ENCODE measurements around the gene CDK5RAP3.
"Not testable (repeated sequence)": the region's sequence is repeated elsewhere in the genome, so short reads cannot be mapped to it uniquely, and the experiment has no call there.

The CDK5RAP3 gene

DNA sequence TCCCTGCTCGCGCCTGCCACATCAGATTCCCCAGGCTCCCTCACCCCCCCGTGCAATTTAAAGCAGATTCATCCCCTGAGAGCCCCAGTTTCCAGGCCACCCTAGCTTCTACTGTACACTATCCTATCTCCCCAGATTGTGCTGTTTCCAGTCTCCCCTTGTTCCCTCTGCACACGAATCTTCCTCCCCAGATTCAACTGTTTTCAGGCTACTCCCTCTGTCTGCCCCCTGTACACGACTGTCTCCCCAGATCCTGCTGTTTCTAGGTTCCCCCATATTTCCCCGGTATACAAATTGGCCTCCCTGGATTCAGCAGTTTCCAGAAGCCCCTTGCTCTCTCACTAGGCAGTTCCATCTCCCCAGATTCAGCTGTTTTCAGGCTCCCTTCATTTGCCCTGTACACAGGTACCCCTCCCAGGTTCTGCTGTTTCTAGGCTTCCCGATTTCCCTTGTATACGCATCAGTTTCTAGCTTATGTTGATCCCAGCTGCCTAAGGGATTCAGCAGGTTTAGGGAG, 43.7 kb downstream of the CDK5RAP3 start:
- H3K36me3 ChIP-seq (ENCODE audit: control insufficient read depth, insufficient read depth, low read length), result no peaks in the 10 kb centered on the region
- no peaks in the 10 kb centered on the region for H3K9me3 ChIP-seq (ENCODE audit: control insufficient read depth, insufficient read depth, low read depth, low read length)
- H3K27me3 ChIP-seq (ENCODE audit: control insufficient read depth, insufficient read depth, low read length), result peaks cover 18% of the 10 kb centered on the region
- H3K27ac ChIP-seq (ENCODE audit: low read depth, low read length), result no peak overlapping the region
- no peak overlapping the region for H3K9ac ChIP-seq (ENCODE audit: low read length)
- H3K4me1 ChIP-seq (ENCODE audit: control insufficient read depth, insufficient read depth, low read length), result peaks cover 27% of the 10 kb centered on the region
- no peak overlapping the region for H3K4me3 ChIP-seq (ENCODE audit: low read depth, low read length)

DNA sequence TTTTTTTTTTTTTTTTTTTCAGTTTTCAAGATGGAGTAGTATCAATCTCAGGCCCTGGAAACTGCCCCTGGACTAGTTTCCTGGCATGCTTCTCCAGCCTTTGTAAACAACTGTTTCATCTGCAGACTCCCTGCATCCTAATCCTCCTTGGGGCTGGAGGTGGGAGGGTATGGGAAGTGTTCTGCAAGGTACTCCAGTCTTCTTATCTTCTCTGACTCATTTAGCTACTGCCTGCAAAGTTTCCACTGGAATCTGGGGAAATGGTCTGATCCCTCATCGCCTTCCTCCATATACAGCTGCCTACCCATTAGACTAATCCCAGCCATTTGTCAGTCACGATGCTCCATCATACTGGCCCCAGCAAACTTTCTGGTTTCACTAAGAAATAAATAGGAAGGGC, 45.2 kb downstream of the CDK5RAP3 start:
- Histone ChIP-seq H3K9ac (ENCODE audit: low read length) (no peak overlapping the region), H3K9me3 (ENCODE audit: control insufficient read depth, insufficient read depth, low read depth, low read length) (no peaks in the 10 kb centered on the region), H3K27me3 (ENCODE audit: control insufficient read depth, insufficient read depth, low read length) (peaks cover 18% of the 10 kb centered on the region), H3K4me1 (ENCODE audit: control insufficient read depth, insufficient read depth, low read length) (peaks cover 26% of the 10 kb centered on the region), H3K36me3 (ENCODE audit: control insufficient read depth, insufficient read depth, low read length) (no peaks in the 10 kb centered on the region), H3K4me3 (ENCODE audit: low read depth, low read length) (no peak overlapping the region), H3K27ac (ENCODE audit: low read depth, low read length) (no peak overlapping the region)

DNA sequence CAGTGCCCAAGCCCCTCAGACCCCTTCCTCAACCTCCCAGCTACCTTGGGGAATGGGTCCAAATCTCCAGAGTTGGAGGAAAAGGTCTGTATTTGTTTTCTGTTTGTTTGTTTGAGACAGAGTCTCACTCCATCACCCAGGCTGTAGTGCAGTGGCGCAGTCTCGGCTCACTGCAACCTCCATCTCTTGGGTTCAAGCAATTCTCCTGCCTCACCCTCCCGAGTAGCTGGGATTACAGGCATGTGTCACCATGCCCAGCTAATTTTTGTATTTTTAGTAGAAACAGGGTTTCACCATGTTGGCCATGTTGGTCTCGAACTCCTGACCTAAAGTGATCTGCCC, 46.9 kb downstream of the CDK5RAP3 start:
- not testable (repeated sequence) for H3K9me3 ChIP-seq (ENCODE audit: control insufficient read depth, insufficient read depth, low read depth, low read length); H3K27ac ChIP-seq (ENCODE audit: low read depth, low read length); H3K9ac ChIP-seq (ENCODE audit: low read length); H3K4me3 ChIP-seq (ENCODE audit: low read depth, low read length); H3K36me3 ChIP-seq (ENCODE audit: control insufficient read depth, insufficient read depth, low read length)
- Histone ChIP-seq H3K27me3 (ENCODE audit: control insufficient read depth, insufficient read depth, low read length) (peaks cover 14% of the 10 kb centered on the region), H3K4me1 (ENCODE audit: control insufficient read depth, insufficient read depth, low read length) (peaks cover 21% of the 10 kb centered on the region)

DNA sequence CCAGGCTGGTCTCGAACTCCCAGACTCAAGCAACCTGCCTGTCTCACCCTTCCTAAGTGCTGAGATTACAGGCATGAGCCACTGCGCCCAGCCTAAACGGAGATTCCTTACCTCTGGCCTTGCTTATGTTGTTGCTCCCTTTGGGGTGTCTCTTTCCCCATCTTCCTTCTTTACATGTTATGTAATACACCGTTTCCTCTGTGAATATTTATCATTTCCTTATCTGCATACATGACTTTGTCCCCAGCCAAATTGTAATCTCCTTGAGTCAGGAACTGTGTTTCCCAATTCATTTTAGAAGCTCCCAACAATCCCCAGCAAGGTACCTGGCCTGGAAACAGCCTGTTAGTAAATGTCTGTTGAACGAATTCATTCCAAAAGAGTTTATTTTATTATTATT, 51.0 kb downstream of the CDK5RAP3 start:
- peaks cover 23% of the 10 kb centered on the region for H3K27me3 ChIP-seq (ENCODE audit: control insufficient read depth, insufficient read depth, low read length)
- no peaks in the 10 kb centered on the region for H3K36me3 ChIP-seq (ENCODE audit: control insufficient read depth, insufficient read depth, low read length)
- H3K9me3 ChIP-seq (ENCODE audit: control insufficient read depth, insufficient read depth, low read depth, low read length), result no peaks in the 10 kb centered on the region
- H3K4me1 ChIP-seq (ENCODE audit: control insufficient read depth, insufficient read depth, low read length), result peaks cover 19% of the 10 kb centered on the region
- no peak overlapping the region for H3K27ac ChIP-seq (ENCODE audit: low read depth, low read length)
- no peak overlapping the region for H3K9ac ChIP-seq (ENCODE audit: low read length)
- H3K4me3 ChIP-seq (ENCODE audit: low read depth, low read length), result no peak overlapping the region

GRCh38 chr17:48022901-48023300, 52.0 kb downstream of the CDK5RAP3 start:
- no peaks in the 10 kb centered on the region for H3K9me3 ChIP-seq (ENCODE audit: control insufficient read depth, insufficient read depth, low read depth, low read length)
- no peak overlapping the region for H3K27ac ChIP-seq (ENCODE audit: low read depth, low read length)
- 0 out of 2 replicates have a peak overlapping the region, but pooled peaks have one; percentile 9 for H3K4me3 ChIP-seq (ENCODE audit: low read depth, low read length)
- H3K9ac ChIP-seq (ENCODE audit: low read length), result no peak overlapping the region
- H3K4me1 ChIP-seq (ENCODE audit: control insufficient read depth, insufficient read depth, low read length), result peaks cover 19% of the 10 kb centered on the region
- H3K36me3 ChIP-seq (ENCODE audit: control insufficient read depth, insufficient read depth, low read length), result no peaks in the 10 kb centered on the region
- H3K27me3 ChIP-seq (ENCODE audit: control insufficient read depth, insufficient read depth, low read length), result peaks cover 23% of the 10 kb centered on the region

DNA sequence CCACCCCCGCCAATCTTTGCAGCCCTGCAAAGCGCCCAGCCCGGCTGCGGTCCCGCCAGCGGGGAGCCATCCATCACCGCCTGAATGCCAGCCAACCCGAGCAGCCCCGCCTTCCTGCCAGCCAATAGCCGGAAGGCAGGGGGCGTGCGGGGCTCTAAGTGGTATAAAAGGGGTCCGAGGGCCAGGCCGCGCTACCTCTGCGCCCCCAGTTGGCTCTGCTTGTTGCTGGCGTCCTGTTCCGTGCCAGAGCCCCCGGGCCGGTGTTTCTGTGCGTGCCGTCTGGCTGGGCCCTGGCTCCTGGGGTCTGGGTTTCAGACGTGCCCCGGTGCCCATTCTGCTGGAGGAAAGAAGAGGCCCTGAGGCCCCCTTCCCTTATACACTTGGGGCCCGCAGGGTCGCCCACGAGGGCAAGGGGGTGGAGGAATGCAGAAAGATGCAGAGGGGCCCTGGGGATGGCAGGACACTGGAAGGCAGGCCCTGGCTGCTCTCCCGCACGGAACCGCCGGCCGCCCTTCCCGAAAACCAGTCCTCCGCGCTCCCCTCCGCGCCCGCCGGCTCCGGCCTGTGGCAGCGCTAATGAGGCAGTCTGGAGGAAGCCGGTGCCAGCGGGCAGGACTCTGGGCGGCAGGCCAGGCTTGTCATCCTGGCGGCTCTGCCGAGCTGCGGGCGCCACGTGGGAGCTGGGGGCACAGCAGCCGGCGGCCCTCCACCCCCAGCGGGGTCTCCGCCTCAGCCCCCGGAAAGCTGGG, 52.7 kb downstream of the CDK5RAP3 start:
- Histone ChIP-seq H3K9ac (ENCODE audit: low read length) (peak overlapping the region; percentile 22), H3K9me3 (ENCODE audit: control insufficient read depth, insufficient read depth, low read depth, low read length) (no peaks in the 10 kb centered on the region)

GRCh38 chr17:48024149-48025039, 53.5 kb downstream of the CDK5RAP3 start:
- Histone ChIP-seq H3K27me3 (ENCODE audit: control insufficient read depth, insufficient read depth, low read length) (peaks cover 23% of the 10 kb centered on the region), H3K4me1 (ENCODE audit: control insufficient read depth, insufficient read depth, low read length) (peaks cover 19% of the 10 kb centered on the region), H3K4me3 (ENCODE audit: low read depth, low read length) (peak overlapping the region; percentile 63), H3K9me3 (ENCODE audit: control insufficient read depth, insufficient read depth, low read depth, low read length) (no peaks in the 10 kb centered on the region), H3K27ac (ENCODE audit: low read depth, low read length) (no peak overlapping the region), H3K36me3 (ENCODE audit: control insufficient read depth, insufficient read depth, low read length) (no peaks in the 10 kb centered on the region), H3K9ac (ENCODE audit: low read length) (no peak overlapping the region)

More for the DNA sequence above, 52.7 kb downstream of the CDK5RAP3 start:
- H3K27ac ChIP-seq (ENCODE audit: low read depth, low read length), result no peak overlapping the region
- H3K4me1 ChIP-seq (ENCODE audit: control insufficient read depth, insufficient read depth, low read length), result peaks cover 19% of the 10 kb centered on the region
- H3K27me3 ChIP-seq (ENCODE audit: control insufficient read depth, insufficient read depth, low read length), result peaks cover 23% of the 10 kb centered on the region
- H3K36me3 ChIP-seq (ENCODE audit: control insufficient read depth, insufficient read depth, low read length), result no peaks in the 10 kb centered on the region
- peak overlapping the region; percentile 63 for H3K4me3 ChIP-seq (ENCODE audit: low read depth, low read length)

GRCh38 chr17:48025040-48025903, 54.4 kb downstream of the CDK5RAP3 start:
- H3K4me1 ChIP-seq (ENCODE audit: control insufficient read depth, insufficient read depth, low read length), result peaks cover 19% of the 10 kb centered on the region
- no peak overlapping the region for H3K27ac ChIP-seq (ENCODE audit: low read depth, low read length)
- H3K9ac ChIP-seq (ENCODE audit: low read length), result peak overlapping the region; percentile 58
- H3K36me3 ChIP-seq (ENCODE audit: control insufficient read depth, insufficient read depth, low read length), result no peaks in the 10 kb centered on the region
- H3K9me3 ChIP-seq (ENCODE audit: control insufficient read depth, insufficient read depth, low read depth, low read length), result no peaks in the 10 kb centered on the region
- H3K27me3 ChIP-seq (ENCODE audit: control insufficient read depth, insufficient read depth, low read length), result peaks cover 23% of the 10 kb centered on the region
- H3K4me3 ChIP-seq (ENCODE audit: low read depth, low read length), result peak overlapping the region; percentile 64

DNA sequence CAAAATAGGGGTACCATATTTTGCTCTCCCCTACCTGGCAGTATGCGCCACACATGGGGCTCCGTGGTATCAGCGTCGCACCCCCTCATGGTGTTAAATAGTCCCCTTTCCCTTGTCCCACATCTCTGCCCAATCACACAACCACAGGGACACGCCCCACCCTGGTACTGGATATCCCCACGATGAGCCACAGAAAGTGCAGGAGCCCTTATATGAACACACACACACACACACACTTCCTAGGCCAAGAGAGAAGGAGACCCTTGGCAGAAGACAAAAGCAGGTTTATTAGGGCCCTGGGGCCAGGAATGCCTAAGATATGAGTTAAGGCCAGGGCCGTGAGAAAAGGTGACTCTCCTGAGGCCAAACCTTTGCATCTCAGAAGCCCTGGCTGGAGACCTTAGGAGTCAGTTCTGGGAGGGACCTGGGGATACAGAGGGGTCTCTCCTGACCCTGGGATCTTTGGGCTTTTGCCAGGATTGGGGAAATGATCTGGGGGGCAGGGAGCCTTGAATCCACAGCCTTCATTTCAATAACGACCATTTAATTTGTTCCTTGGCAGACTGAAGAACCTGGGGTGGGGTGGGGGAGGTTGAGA, 55.1 kb downstream of the CDK5RAP3 start:
- Histone ChIP-seq H3K9ac (ENCODE audit: low read length) (no peak overlapping the region), H3K27ac (ENCODE audit: low read depth, low read length) (no peak overlapping the region), H3K27me3 (ENCODE audit: control insufficient read depth, insufficient read depth, low read length) (peaks cover 23% of the 10 kb centered on the region), H3K36me3 (ENCODE audit: control insufficient read depth, insufficient read depth, low read length) (no peaks in the 10 kb centered on the region), H3K4me3 (ENCODE audit: low read depth, low read length) (peak overlapping the region; percentile 64), H3K9me3 (ENCODE audit: control insufficient read depth, insufficient read depth, low read depth, low read length) (no peaks in the 10 kb centered on the region), H3K4me1 (ENCODE audit: control insufficient read depth, insufficient read depth, low read length) (peaks cover 19% of the 10 kb centered on the region)

DNA sequence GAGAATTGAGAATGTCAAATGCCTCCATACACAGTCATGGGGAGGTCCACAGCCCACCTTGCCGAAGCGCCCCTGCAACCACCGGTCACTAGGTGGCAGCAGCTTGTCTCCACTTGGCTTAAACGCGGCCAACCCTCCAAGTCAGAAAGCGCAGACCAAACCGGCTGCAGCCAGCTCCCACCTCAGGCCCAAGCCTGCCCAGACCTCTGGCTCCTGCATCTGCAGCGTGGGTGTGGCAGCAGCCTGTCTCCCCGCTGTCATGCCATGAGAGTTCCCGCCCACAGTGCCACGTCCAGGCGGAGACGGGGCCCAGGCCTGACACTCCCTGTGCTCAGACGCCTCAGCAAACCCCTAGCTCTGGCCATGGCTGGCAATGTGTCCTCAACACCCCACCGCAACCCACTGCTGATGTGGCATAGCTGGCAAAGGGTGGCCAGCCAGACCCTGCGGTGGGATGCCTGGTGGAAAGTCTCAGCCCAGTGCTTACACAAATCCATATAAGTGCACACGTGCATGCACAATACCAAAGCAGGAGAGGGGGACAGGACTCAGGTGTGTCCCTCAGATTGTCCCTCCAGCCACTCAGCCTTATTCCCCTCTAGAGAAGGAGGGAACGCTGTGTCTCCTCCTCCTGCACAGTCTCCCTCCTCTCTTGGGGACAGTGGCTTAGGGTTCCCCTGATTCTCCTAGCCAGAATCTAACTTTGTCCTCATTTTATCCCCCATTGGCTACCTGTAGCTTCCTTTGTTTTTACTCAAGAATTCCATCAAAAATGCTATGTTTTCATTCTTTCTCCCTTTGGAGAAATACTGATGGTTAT, 55.8 kb downstream of the CDK5RAP3 start:
- H3K36me3 ChIP-seq (ENCODE audit: control insufficient read depth, insufficient read depth, low read length), result no peaks in the 10 kb centered on the region
- no peak overlapping the region for H3K27ac ChIP-seq (ENCODE audit: low read depth, low read length)

More for the DNA sequence above, 55.8 kb downstream of the CDK5RAP3 start:
- H3K27me3 ChIP-seq (ENCODE audit: control insufficient read depth, insufficient read depth, low read length), result peaks cover 23% of the 10 kb centered on the region
- H3K9me3 ChIP-seq (ENCODE audit: control insufficient read depth, insufficient read depth, low read depth, low read length), result no peaks in the 10 kb centered on the region
- H3K9ac ChIP-seq (ENCODE audit: low read length), result no peak overlapping the region
- peaks cover 19% of the 10 kb centered on the region for H3K4me1 ChIP-seq (ENCODE audit: control insufficient read depth, insufficient read depth, low read length)
- H3K4me3 ChIP-seq (ENCODE audit: low read depth, low read length), result no peak overlapping the region
